Spleen (tissue), 7 donors: ENCODE data around the gene EXD3.

Source experiments
- CTCF ChIP-seq, 11 experiments: fragments of 200-600 bp in 7 of 11; fragments of 450-650 bp in 4 of 11; sonication (generic) in 4 of 11; IDR thresholded peaks in 8 of 11; conservative IDR thresholded peaks in 3 of 11; 1 replicate in 7 of 11; 2 replicates in 4 of 11; pipeline versions ENCODE4 v1.4.0 to v1.8.0; 2016 to 2021; ENCODE audit warnings: antibody characterized with exemption in 11 of 11, inconsistent platforms in 4 of 11, mild to moderate bottlenecking in 1 of 11
- POLR2A ChIP-seq, 3 donors: fragments of 450-650 bp; IDR thresholded peaks; one replicate each; pipeline ENCODE4 v1.5.1; 2017; ENCODE audit warnings: antibody characterized with exemption in 3 of 3, mild to moderate bottlenecking in 1 of 3
- donor health status: DM: no; HTN: no; CAD: no; lungs with moderate emphysema.
- donor health status: DM: no; HTN: no; CAD: no.
- donor health status: DM: no; HTN: no; CAD: no.

DNA sequence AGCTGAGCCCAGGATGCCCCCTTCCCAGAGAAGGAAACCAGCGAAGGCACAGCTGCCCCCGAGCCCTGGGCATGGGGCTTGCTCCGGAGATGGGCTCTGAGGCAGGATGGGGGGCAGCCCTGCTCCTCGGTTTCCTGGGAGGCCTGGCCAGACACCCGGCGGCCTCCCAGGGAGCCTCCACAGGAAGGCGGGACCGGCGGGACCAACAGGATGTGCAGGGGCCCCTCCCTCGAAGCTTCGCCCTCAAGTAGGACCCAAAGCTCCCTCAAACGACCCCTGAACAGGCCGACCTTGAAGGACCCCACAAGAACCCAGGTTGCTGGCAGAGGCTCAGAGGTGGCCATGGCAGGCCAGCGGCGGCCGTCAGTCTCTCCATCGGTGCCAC is 11.7 kb downstream of the EXD3 start:
- TF ChIP-seq CTCF (IDR thresholded peaks at IDR 0.05 in 8 of 11, conservative IDR thresholded peaks at IDR 0.05 in 3 of 11) (no peak), POLR2A (IDR thresholded peaks at IDR 0.05) (no peak)
